GM08714 (cell line): ENCODE data around the gene TBX1.

Experiments used
- H3K4me3 ChIP-seq: fragments of 200-500 bp; sonication (Bioruptor generic); 2 replicates; pipeline ENCODE4 v1.5.1; 2014; ENCODE audit warnings: mild to moderate bottlenecking, low read length, inconsistent platforms
- ZNF274 ChIP-seq: IDR thresholded peaks from 2 replicates; pipeline ENCODE4 v1.6.1; 2012; ENCODE audit warnings: mild to moderate bottlenecking, low read depth, low read length

TBX1 gene

GRCh38 chr22:19757985-19758895 is 2.3 kb upstream of the TBX1 start:
- TF ChIP-seq ZNF274, result no peak
- H3K4me3 ChIP-seq, result no peak overlapping the region

- H3K4me3 ChIP-seq, result no peak overlapping the region
- TF ChIP-seq ZNF274, result no peak
These were observed 1.6 kb upstream of the TBX1 start for GRCh38 chr22:19758896-19759426.

- H3K4me3 ChIP-seq, result no peak overlapping the region
- no peak for TF ChIP-seq ZNF274
These were observed 1.0 kb upstream of the TBX1 start for GRCh38 chr22:19759427-19760057.

- no peak for TF ChIP-seq ZNF274
- no peak overlapping the region for H3K4me3 ChIP-seq
These were observed 560 bp downstream of the TBX1 start for GRCh38 chr22:19760951-19761724.

GRCh38 chr22:19761725-19762567 is 1.4 kb downstream of the TBX1 start:
- no peak for TF ChIP-seq ZNF274
- H3K4me3 ChIP-seq, result no peak overlapping the region

GRCh38 chr22:19762568-19763457 is 2.2 kb downstream of the TBX1 start:
- H3K4me3 ChIP-seq, result no peak overlapping the region
- TF ChIP-seq ZNF274, result no peak

GRCh38 chr22:19763458-19764298 is 3.1 kb downstream of the TBX1 start:
- no peak overlapping the region for H3K4me3 ChIP-seq
- TF ChIP-seq ZNF274, result no peak

GRCh38 chr22:19764299-19764593 is 3.7 kb downstream of the TBX1 start:
- no peak overlapping the region for H3K4me3 ChIP-seq
- TF ChIP-seq ZNF274, result no peak

GRCh38 chr22:19764636-19765476 is 4.3 kb downstream of the TBX1 start:
- no peak for TF ChIP-seq ZNF274
- H3K4me3 ChIP-seq, result no peak overlapping the region

- TF ChIP-seq ZNF274, result no peak
- no peak overlapping the region for H3K4me3 ChIP-seq
These were observed 5.1 kb downstream of the TBX1 start for GRCh38 chr22:19765477-19766239.

GRCh38 chr22:19766240-19766510 is 5.6 kb downstream of the TBX1 start:
- TF ChIP-seq ZNF274, result no peak
- no peak overlapping the region for H3K4me3 ChIP-seq
